PFSK-1 (cell line): ENCODE data around the gene DISC1.

Experiments used
- FOXP2 ChIP-seq: optimal IDR thresholded peaks from 2 replicates; pipeline ENCODE3; 2011; ENCODE audit warnings: borderline replicate concordance, control low read depth, inconsistent platforms; ENCODE audit not compliant: insufficient read depth; ENCODE audit errors: extremely low read length, extremely low read depth
- POLR2AphosphoS5 ChIP-seq: IDR thresholded peaks from 2 replicates; pipeline ENCODE4 v1.6.1; 2012; ENCODE audit warnings: low read depth, mild to moderate bottlenecking, control low read depth, low read length, moderate library complexity
- SIN3A ChIP-seq: IDR thresholded peaks from 2 replicates; pipeline ENCODE4 v1.6.1; 2012; ENCODE audit warnings: mild to moderate bottlenecking, low read length, moderate library complexity, borderline replicate concordance; ENCODE audit not compliant: insufficient read depth
- TAF1 ChIP-seq: IDR thresholded peaks from 2 replicates; pipeline ENCODE4 v1.6.1; 2012; ENCODE audit warnings: low read length, control low read depth, borderline replicate concordance; ENCODE audit not compliant: insufficient read depth
- TF ChIP-seq, protein P1 (sequence below), 2 experiments: IDR thresholded peaks; 2 replicates each; pipeline versions ENCODE4 v1.6.1 to v1.8.0; 2011 to 2012; ENCODE audit warnings: low read depth in 2 of 2, low read length in 2 of 2, control low read depth in 1 of 2, inconsistent platforms in 1 of 2, mild to moderate bottlenecking in 1 of 2, moderate library complexity in 1 of 2; ENCODE audit not compliant: insufficient read depth in 1 of 2

DISC1 gene

GRCh38 chr1:231630558-231631205 is 4.1 kb downstream of the DISC1 start:
- TF ChIP-seq FOXP2 (no peak), POLR2AphosphoS5 (no peak), TAF1 (no peak)
- TF ChIP-seq, protein P1, sequence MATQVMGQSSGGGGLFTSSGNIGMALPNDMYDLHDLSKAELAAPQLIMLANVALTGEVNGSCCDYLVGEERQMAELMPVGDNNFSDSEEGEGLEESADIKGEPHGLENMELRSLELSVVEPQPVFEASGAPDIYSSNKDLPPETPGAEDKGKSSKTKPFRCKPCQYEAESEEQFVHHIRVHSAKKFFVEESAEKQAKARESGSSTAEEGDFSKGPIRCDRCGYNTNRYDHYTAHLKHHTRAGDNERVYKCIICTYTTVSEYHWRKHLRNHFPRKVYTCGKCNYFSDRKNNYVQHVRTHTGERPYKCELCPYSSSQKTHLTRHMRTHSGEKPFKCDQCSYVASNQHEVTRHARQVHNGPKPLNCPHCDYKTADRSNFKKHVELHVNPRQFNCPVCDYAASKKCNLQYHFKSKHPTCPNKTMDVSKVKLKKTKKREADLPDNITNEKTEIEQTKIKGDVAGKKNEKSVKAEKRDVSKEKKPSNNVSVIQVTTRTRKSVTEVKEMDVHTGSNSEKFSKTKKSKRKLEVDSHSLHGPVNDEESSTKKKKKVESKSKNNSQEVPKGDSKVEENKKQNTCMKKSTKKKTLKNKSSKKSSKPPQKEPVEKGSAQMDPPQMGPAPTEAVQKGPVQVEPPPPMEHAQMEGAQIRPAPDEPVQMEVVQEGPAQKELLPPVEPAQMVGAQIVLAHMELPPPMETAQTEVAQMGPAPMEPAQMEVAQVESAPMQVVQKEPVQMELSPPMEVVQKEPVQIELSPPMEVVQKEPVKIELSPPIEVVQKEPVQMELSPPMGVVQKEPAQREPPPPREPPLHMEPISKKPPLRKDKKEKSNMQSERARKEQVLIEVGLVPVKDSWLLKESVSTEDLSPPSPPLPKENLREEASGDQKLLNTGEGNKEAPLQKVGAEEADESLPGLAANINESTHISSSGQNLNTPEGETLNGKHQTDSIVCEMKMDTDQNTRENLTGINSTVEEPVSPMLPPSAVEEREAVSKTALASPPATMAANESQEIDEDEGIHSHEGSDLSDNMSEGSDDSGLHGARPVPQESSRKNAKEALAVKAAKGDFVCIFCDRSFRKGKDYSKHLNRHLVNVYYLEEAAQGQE (IDR thresholded peaks at IDR 0.05; ENCODE audit: insufficient read depth in 1 of 2, low read depth in 2 of 2, low read length in 2 of 2) = no peak

- no peak for TF ChIP-seq TAF1
- TF ChIP-seq SIN3A = no peak
- TF ChIP-seq, protein P1 (IDR thresholded peaks at IDR 0.05; ENCODE audit: insufficient read depth in 1 of 2, low read depth in 2 of 2, low read length in 2 of 2) = no peak
- no peak for TF ChIP-seq POLR2AphosphoS5
- no peak for TF ChIP-seq FOXP2
Measured at GRCh38 chr1:231631717-231632116, 5.1 kb downstream of the DISC1 start.

DNA sequence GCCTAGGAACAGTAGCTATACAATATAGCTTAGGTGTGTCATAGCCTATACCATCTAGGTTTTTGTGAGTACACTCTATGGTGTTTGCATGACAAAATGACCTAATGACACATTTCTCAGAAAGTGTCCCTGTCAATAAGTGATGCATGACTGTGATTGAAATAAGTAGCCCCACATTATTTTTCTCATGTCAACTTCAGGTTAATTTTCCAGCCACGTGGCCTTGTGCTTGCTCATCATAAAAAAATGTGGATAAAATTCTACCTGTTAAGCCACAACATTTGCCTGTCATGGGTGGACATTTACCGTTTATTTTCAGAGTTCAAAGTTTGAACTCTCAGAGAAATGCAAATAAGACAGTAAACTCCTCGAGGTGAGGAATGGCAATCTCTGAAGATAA is 5.5 kb downstream of the DISC1 start:
- TF ChIP-seq, protein P1 (IDR thresholded peaks at IDR 0.05; ENCODE audit: insufficient read depth in 1 of 2, low read depth in 2 of 2, low read length in 2 of 2) = no peak
- TF ChIP-seq POLR2AphosphoS5 = no peak
- no peak for TF ChIP-seq SIN3A

- TF ChIP-seq, protein P1 (IDR thresholded peaks at IDR 0.05; ENCODE audit: insufficient read depth in 1 of 2, low read depth in 2 of 2, low read length in 2 of 2) = no peak
Measured at GRCh38 chr1:231634323-231635013, 7.9 kb downstream of the DISC1 start.

DNA sequence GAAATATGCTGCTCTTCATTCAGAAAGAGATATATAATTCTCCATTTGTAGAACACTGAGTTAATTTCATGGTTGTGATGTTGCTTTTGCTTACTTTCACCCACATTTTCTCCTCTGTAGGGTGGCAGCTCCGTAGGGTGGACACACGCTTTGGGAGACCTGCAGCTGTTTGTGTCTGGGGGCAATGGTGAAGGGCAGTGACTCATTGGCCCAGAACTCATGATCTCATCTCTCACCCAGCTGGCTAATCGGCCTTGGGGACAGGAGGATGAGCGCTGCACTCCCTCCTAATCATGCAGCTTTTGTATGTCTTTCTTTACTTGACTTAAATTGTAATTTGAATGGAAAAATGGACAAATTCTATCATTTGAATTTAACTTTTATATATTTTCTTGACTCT is 9.6 kb downstream of the DISC1 start:
- no peak for TF ChIP-seq SIN3A
- no peak for TF ChIP-seq POLR2AphosphoS5
- TF ChIP-seq FOXP2 = no peak
- TF ChIP-seq TAF1 = no peak
- TF ChIP-seq, protein P1 (IDR thresholded peaks at IDR 0.05; ENCODE audit: insufficient read depth in 1 of 2, low read depth in 2 of 2, low read length in 2 of 2) = no peak
